Neural cell (in vitro differentiated cells): Measurements from ENCODE around the gene BANF1. TPM values are rescaled to one million over a fixed set of nuclear protein-coding genes. Genes with fewer than 3 reads are reported as not detected.

ENCODE experiments used
- H2AFZ ChIP-seq: fragments of 200-600, 300-800 bp; sonication (generic), shearing (Covaris generic); 2 replicates; pipeline ENCODE4 v1.6.0; 2014; ENCODE audit warnings: low read depth, mild to moderate bottlenecking, antibody characterized with exemption, low read length, moderate library complexity
- H3F3A ChIP-seq: fragments of 200-600 bp; shearing (Covaris generic); 2 replicates; pipeline ENCODE4 v1.6.1; 2016; ENCODE audit warnings: mild to moderate bottlenecking, moderate library complexity, mixed read lengths, antibody characterized with exemption, low read length; ENCODE audit not compliant: insufficient read depth, poor library complexity, severe bottlenecking
- H3K27ac ChIP-seq: fragments of 200-600, 300-800 bp; sonication (generic), shearing (Covaris generic); 2 replicates; pipeline ENCODE4 v1.5.1; 2014; ENCODE audit warnings: mild to moderate bottlenecking, low read length, moderate library complexity
- H3K27me3 ChIP-seq: fragments of 300-800, 200-600 bp; sonication (generic), shearing (Covaris generic); 2 replicates; pipeline ENCODE4 v1.6.0; 2014; ENCODE audit warnings: mild to moderate bottlenecking, low read depth, low read length, moderate library complexity; ENCODE audit not compliant: insufficient read depth
- H3K36me3 ChIP-seq: fragments of 300-800, 200-600 bp; sonication (generic), shearing (Covaris generic); 2 replicates; pipeline ENCODE4 v1.5.1; 2014; ENCODE audit warnings: mild to moderate bottlenecking, antibody characterized with exemption, low read length, moderate library complexity; ENCODE audit not compliant: insufficient read depth
- H3K4me2 ChIP-seq: fragments of 300-800, 200-600 bp; sonication (generic), shearing (Covaris generic); 2 replicates; pipeline ENCODE4 v1.6.0; 2014; ENCODE audit warnings: mild to moderate bottlenecking, low read length
- H3K4me3 ChIP-seq: fragments of 300-800, 200-600 bp; sonication (generic), shearing (Covaris generic); 2 replicates; pipeline ENCODE4 v1.5.1; 2014; ENCODE audit warnings: mild to moderate bottlenecking, low read length, moderate library complexity
- H3K79me2 ChIP-seq: fragments of 200-600 bp; shearing (Covaris generic); replicated peaks from 2 replicates; pipeline ENCODE4 v1.6.0; 2014; ENCODE audit warnings: mild to moderate bottlenecking, low read length, moderate library complexity; ENCODE audit not compliant: insufficient read depth
- H3K9ac ChIP-seq: fragments of 300-800, 200-600 bp; sonication (generic), shearing (Covaris generic); 2 replicates; pipeline ENCODE4 v1.6.1; 2016; ENCODE audit warnings: mild to moderate bottlenecking, low read length, mixed read lengths
- H3K9me2 ChIP-seq: fragments of 200-600 bp; shearing (Covaris generic); 2 replicates; pipeline ENCODE4 v1.6.1; 2016; ENCODE audit warnings: mild to moderate bottlenecking, low read length, mixed read lengths; ENCODE audit not compliant: insufficient read depth
- H3K9me3 ChIP-seq: fragments of 200-600, 300-800 bp; sonication (generic), shearing (Covaris generic); 2 replicates; pipeline ENCODE4 v1.6.1; 2016; ENCODE audit warnings: mild to moderate bottlenecking, mixed run types, low read length, moderate library complexity, mixed read lengths
- H4K20me1 ChIP-seq: fragments of 200-600 bp; shearing (Covaris generic); 2 replicates; pipeline ENCODE4 v1.6.1; 2016; ENCODE audit warnings: mild to moderate bottlenecking, mixed run types; ENCODE audit not compliant: insufficient read depth
- CTCF ChIP-seq: fragments of 450-650 bp; IDR thresholded peaks from 2 replicates; pipeline ENCODE4 v1.5.1; 2014; ENCODE audit warnings: antibody characterized with exemption, mild to moderate bottlenecking, moderate library complexity; ENCODE audit not compliant: poor library complexity, severe bottlenecking
- EP300 ChIP-seq: fragments of 450-650 bp; conservative IDR thresholded peaks from 2 replicates; pipeline ENCODE4 v1.6.1; 2014; ENCODE audit warnings: antibody characterized with exemption, mild to moderate bottlenecking, moderate library complexity; ENCODE audit not compliant: poor library complexity, severe bottlenecking
- EZH2 ChIP-seq: fragments of 200-600, 300-800 bp; shearing (Covaris generic), sonication (generic); IDR thresholded peaks from 2 replicates; pipeline ENCODE4 v1.6.1; 2014; ENCODE audit warnings: antibody characterized with exemption, low read length, borderline replicate concordance, mild to moderate bottlenecking; ENCODE audit not compliant: insufficient read depth, poor library complexity, severe bottlenecking
- MXI1 ChIP-seq: fragments of 450-650 bp; conservative IDR thresholded peaks from 2 replicates; pipeline ENCODE4 v1.6.1; 2014; ENCODE audit warnings: antibody characterized with exemption, mild to moderate bottlenecking; ENCODE audit not compliant: poor library complexity, severe bottlenecking
- POLR2AphosphoS5 ChIP-seq: IDR thresholded peaks from 2 replicates; pipeline ENCODE4 v1.6.1; 2012
- RAD21 ChIP-seq: fragments of 450-650 bp; conservative IDR thresholded peaks from 2 replicates; pipeline ENCODE4 v1.6.1; 2014; ENCODE audit warnings: antibody characterized with exemption, mild to moderate bottlenecking, moderate library complexity
- REST ChIP-seq: IDR thresholded peaks from 2 replicates; pipeline ENCODE4 v1.6.1; 2012; ENCODE audit warnings: borderline replicate concordance
- SMC3 ChIP-seq: fragments of 450-650 bp; conservative IDR thresholded peaks from 2 replicates; pipeline ENCODE4 v1.6.1; 2014; ENCODE audit warnings: antibody characterized with exemption, mild to moderate bottlenecking, moderate library complexity; ENCODE audit not compliant: poor library complexity
- TAF1 ChIP-seq: IDR thresholded peaks from 2 replicates; pipeline ENCODE4 v1.6.1; 2012; ENCODE audit warnings: low read depth
- polyA plus RNA-seq: library from polyadenylated mRNA; depleted of rRNA; stranded (reverse); fragments of >200 nt; gene quantifications from 2 replicates; pipeline ENCODE4 v1.2.3, GENCODE V29; 2014

Gene BANF1
- polyA plus RNA-seq, 1 donor from 2014 or later, result 60.0 TPM

GRCh38 chr11:66051766-66052663 is 49.7 kb downstream of the BANF1 start, which contains the start of gene SF3B2:
SF3B2 (plus strand) TSS chr11:66052364; CDS start chr11:66052385, 21 bp downstream.
- Histone ChIP-seq H3K9me2 (no peaks in the 10 kb centered on the region), H3K4me2 (peak within 1 kb of the TSS; percentile 78), H3F3A (peaks cover 5% of the 10 kb centered on the region), H3K79me2 (peaks cover 27% of the 10 kb centered on the region), H3K9me3 (no peaks in the 10 kb centered on the region), H3K36me3 (no peaks in the 10 kb centered on the region), H3K27me3 (no peaks in the 10 kb centered on the region), H4K20me1 (no peaks in the 10 kb centered on the region), H3K9ac (peak within 1 kb of the TSS; percentile 97), H3K4me3 (peak within 1 kb of the TSS; percentile 100), H2AFZ (peak within 1 kb of the TSS; percentile 96), H3K27ac (peak within 1 kb of the TSS; percentile 98)
- TF ChIP-seq REST, result no peak
- no peak for TF ChIP-seq EZH2
- TF ChIP-seq POLR2AphosphoS5, result peak; percentile 93
- peak; percentile 13 for TF ChIP-seq SMC3
- peak; percentile 24 for TF ChIP-seq CTCF
- no peak for TF ChIP-seq RAD21
- peak; percentile 59 for TF ChIP-seq EP300
- peak; percentile 79 for TF ChIP-seq MXI1
- peak; percentile 73 for TF ChIP-seq TAF1

GRCh38 chr11:66052664-66052982 is 50.3 kb downstream of the BANF1 start:
- peak overlapping the region; percentile 97 for H3K9ac ChIP-seq
- no peak for TF ChIP-seq MXI1
- TF ChIP-seq SMC3, result no peak
- TF ChIP-seq POLR2AphosphoS5, result no peak
- no peak for TF ChIP-seq TAF1
- TF ChIP-seq EP300, result no peak
- no peak for TF ChIP-seq REST
- TF ChIP-seq CTCF, result no peak
- H3F3A ChIP-seq, result peaks cover 5% of the 10 kb centered on the region
- peak overlapping the region; percentile 96 for H2AFZ ChIP-seq
- H4K20me1 ChIP-seq, result no peaks in the 10 kb centered on the region
- no peaks in the 10 kb centered on the region for H3K36me3 ChIP-seq
- H3K79me2 ChIP-seq, result peaks cover 27% of the 10 kb centered on the region
- H3K27me3 ChIP-seq, result no peaks in the 10 kb centered on the region
- no peaks in the 10 kb centered on the region for H3K9me2 ChIP-seq
- no peaks in the 10 kb centered on the region for H3K9me3 ChIP-seq
- H3K4me3 ChIP-seq, result peak overlapping the region; percentile 100
- peak overlapping the region; percentile 78 for H3K4me2 ChIP-seq
- peak overlapping the region; percentile 98 for H3K27ac ChIP-seq
